DMS153 treated with DMSO at 0.1 percent for 48 hours (cell line): ENCODE data around the gene NCAM1.
"Not testable (repeated sequence)": the region's sequence is repeated elsewhere in the genome, so short reads cannot be mapped to it uniquely, and the experiment has no call there.

Experiments
- DNase-seq: peaks from one replicate; lab custom pipeline; 2025; ENCODE audit not compliant: unreplicated experiment; lab: John Stamatoyannopoulos, UW

NCAM1 gene

DNA sequence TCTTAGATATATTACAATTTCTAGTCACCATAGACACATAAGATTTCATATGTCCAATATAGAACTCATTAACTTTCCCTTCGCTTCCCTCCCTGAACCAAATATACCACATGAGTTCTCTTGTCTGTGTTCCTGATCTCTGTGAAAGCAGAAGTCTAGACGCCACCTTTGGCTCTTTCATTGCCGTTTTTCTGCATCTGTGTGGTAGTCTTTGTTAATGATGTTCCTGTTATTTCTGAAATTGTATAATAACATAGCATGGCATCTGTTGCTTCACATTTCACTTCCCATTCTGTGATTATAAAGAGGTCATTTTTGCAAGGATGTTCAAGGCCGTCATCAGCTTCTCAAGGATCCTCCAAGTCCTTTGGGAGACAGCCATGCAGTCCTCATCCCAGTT lies 58.5 kb downstream of the NCAM1 start:
- DNase-seq: no peak

DNA sequence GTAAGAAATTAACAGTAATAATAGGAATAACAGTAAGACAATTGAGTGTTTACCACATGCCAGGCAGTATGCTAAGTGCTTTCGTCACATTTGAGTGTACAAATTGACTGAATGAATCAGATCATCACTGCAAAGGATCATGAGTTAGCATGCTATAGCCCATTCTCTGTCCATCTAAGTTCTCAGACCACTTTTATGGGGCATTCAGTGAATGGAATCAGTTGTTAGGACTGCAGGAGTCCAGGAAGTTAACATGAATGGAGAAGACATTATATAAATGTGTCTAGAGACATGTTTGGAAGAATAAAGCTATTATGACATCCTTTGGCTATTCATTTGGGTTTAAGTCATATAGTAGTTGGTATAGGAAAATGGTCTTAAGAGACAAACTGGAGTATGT lies 59.9 kb downstream of the NCAM1 start:
- DNase-seq: no peak

DNA sequence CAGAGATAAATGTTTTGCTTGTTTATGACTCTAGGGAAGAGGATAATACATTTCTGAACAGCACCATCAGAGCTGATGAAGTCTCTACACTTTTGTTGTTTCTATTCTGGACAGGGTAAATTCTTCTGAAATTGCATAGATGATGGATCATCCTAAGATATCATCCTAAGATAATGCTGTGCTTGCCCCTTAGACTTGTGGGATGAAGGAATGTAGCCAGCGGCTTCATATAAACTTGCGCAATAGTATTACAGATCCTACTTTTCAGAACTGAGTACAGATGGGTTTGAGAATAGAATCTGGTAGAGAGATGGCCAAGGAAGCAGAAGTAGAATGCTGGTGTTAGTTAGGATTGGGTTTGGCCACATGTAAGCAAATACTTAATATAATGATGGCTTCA lies 61.0 kb downstream of the NCAM1 start:
- no peak for DNase-seq

DNA sequence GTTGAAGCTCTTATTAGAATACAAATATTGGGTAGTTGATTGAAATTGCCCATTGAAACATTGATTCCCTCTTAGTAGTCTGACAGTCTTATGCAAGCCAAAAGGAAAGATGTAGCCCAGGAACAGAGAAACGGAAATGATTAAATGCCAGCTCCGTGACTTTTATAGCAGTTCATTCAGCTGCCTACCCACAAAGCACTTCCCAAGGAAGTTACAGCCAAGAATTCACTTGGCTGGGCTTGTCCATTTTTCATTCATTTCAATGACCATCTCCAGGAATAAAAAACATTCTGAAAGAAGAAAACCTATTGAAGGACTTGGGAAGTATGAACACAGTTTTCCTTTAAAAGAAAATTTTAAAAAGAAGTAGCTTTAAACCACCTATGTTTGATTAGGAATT lies 62.0 kb downstream of the NCAM1 start:
- no peak for DNase-seq

DNA sequence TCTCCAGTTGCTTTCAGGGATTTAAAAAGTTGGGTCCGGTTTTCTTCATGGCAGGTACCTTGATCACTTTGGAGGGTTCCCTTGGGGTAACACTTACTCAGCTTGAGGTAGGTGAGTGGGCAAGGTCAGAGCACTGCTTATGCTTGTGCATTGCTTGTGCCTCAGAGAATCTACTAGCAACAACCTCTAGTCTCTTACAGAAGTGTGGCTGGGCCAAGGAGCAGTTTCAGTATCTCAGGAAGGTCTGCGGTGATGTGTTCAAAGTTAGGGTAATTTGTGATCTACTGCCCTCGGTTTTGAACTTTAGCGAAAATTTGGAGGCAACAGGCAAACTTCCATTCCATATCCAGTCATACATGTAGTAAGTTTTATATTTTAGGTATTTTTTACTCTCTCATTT lies 62.8 kb downstream of the NCAM1 start:
- no peak for DNase-seq

DNA sequence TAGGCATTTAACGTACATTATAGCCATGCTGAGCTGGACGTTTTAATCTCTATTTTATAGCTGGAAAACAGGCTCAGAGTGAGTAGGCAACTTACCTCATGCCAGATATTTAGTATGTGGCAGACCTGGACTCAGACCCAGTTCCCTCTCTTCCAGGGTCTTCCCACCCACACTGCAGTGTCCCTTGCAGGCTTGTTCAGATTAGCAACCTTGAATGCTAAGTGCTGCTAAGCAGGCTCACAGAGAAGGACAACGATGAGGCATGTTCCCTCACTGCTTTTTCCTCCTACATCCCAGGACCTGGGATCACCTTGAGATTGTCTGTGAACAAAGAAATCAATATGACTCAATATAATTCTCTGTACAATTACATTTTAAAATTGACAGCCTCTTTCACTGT lies 65.6 kb downstream of the NCAM1 start:
- no peak for DNase-seq

DNA sequence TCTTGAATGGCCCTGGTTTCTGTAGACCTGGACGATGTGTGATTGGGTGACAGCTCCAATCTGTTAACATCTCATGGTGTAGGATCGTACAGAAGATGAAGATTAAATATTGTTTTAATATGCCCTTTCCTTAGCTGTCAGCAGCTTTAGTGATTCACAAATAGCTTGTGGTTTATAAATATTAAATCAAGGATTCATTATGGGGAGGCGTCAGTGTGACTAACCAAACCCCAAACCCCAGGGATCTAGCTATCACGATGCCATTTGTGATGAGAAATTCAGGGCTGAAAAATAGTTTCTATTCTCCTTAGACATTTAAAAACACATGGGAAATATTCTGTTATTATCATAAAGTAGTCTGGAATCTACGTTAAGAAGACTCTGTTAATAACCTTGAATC lies 73.4 kb downstream of the NCAM1 start:
- no peak for DNase-seq

DNA sequence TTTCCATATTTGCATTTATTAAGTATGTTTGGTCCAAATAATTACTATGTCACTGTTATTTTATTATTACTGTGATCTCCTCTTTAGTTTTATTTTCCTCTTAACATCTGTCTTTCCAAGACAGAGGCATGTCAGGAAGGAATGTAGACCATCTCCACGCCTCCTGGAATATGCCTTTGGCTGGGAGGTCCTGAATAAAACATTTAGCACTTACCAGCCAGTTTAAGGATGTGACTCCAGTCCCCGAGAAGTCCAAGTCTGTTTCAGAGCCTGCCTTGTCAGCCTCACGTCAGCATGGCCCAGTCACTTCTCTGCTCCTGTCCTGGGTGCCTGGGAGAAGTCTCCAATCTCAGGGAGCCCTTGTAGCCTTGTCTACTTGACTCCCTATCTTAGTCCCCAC lies 74.5 kb downstream of the NCAM1 start:
- no peak for DNase-seq

DNA sequence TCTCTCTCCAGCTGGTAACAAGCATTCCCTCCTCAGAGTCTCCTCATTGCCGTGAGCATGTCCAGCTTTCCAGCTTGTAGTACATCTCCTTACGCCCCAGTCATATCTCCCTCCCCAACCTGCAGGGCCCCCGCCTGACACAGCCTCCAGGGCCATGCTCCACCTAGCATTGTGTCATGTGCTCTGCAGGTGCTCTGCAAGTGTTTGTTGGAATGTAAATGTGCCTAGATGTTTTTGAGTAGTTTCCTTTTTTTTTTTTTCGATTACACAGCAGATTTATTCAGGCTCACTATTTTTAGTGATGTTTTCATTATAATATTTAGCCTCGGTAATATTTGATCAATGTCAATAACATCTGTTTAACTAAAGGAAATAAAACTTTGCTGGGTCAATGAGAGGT lies 82.5 kb downstream of the NCAM1 start:
- DNase-seq: no peak

DNA sequence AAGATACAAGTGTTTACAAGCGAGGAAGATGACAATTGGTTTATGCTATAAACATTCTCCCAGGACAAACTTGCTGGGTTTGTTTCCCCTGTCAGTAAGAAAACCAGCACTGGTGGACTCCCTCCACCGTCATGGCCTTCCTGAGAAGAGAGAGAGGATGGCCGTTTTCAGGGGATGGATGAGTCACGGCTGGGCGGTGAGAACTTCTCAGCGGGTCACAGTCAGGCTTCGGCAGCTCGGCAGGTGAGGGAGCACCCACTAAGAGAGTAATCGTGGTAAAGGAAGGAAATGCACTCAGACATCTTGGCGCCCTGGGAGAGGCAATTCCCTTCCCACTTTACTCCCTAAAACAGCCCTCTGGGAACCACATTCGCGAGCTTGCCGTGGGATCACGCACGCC lies 83.9 kb downstream of the NCAM1 start:
- DNase-seq: no peak

DNA sequence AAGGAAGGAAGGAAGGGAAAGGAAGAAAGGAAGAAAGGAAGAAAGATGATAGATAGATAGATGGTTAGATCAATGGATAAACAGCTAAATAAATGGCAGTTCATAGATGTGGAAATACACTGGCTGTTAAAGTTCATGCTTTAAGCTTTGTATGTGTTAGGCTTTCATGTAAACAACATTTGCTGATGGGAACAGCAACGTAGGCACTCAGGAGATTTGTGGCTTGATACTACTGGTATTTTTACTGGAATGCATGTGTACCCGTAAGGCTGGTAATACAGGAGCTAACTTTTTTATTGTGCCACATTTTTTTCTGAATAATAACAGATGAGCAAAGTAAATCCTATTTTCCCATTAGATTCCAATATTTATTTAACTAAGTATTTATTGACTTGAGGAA lies 85.6 kb downstream of the NCAM1 start:
- no peak for DNase-seq

DNA sequence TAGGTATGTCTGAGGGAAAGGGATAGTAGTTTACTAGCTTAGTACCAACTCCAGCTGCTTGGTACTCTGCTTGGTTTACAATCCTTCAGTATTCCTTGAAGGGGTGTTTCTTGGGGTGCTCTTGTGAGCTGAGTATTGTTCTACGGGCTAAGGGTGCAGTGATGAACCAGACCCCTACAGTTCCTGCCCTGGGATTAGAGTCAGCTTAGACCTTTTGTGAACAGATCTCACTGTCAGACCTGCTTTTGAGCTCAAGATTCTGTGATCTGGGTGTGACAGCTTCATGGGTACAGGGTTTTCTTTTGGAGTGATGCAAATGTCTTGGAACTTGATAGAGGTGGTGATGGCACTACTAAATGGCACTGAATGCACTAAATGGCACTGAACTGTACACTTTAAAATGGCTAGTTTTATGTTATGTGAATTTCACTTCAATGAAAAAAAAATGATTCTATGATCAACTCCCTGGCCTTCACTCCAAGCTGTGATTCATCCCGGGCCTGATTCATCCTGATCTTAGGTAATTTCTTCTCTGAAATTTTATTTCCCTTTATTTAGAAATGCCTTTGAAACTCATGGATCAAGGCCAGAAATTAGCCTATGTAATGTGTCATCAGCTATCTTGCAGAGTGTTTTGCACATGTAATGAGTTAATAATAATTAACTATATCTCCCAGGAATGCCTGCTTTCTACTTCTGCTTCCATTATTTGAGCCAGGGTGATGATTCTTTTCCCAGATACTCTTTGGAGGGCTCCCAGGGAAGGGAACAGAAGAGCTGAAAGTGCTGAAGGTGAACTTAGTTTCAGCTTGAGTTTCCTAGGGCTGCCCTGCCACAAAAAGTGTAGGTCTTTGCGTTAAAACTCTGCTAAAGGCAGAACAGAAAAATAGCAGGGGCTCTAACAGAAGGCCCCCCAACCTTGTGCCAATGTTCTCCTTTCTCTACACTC lies 87.9 kb downstream of the NCAM1 start:
- no peak for DNase-seq

DNA sequence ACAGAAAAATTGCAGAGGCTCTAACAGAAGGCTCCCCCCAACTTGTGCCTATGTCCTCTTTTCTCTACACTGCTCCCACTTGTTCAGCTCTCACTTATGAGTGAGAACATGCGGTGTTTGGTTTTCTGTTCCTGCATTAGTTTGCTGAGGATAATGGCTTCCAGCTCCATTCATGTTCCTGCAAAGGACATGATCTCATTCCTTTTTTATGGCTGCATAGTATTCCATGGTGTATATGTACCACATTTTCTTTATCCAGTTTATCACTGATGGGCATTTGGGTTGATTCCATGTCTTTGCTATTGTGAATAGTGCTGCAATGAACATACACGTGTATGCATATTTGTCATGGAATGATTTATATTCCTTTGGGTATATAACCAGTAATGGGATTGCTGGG lies 91.8 kb downstream of the NCAM1 start:
- not testable (repeated sequence) for DNase-seq

DNA sequence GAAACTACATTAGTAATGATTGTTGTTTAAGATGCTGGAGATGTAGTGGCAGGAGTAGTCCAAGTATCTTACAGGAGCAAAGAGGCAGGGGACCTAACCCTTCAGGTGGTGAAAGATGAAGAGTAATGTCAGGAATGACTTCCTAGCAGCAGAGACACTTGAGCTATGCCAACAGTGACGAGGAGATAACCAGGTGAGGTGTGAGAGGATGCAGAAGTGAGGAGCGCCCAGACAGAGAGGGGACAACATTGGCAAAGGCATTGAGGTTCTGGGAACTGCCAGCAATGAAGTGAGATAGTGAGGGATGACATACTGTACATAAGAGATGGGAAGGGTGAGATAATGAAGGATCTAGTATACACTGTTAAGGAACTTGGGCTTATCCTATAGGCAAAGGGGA lies 95.8 kb downstream of the NCAM1 start:
- no peak for DNase-seq

DNA sequence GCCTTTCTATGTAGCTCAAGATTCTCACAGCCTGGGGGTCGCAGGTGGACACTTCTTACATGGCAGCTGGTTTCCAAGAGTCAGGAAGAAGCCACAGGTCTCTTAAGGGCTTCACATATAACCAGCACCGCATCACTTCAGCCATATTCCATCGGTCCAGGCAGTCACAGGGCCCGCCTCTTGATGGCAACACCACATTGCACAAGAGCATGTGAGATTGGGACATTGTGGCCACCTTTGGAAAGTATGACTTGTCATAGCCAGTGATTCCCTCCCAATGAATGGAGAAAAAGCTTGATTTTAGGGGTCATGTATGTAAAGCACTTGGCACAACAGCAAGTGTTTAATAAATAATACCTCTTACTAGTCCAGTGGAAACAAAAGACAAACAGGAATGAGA lies 98.3 kb downstream of the NCAM1 start:
- no peak for DNase-seq

DNA sequence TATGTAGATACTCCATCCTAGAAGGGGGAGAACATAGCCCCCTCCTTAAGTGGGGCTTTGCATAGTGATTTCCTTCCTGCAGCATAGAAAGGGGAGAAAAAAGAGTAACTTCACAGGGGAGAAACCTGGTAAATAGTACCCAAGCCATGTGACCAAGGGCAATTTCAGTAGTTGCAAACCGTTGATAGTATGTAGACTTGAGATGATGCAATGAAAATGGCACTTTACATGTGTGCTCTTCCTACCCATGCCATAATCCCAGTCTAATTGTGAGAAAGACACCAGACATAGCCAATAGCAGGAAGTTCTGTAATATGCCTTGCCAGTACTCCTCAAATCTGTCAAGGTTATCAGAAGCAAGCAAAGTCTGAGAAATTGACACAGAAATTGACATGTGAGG lies 104.1 kb downstream of the NCAM1 start:
- no peak for DNase-seq

DNA sequence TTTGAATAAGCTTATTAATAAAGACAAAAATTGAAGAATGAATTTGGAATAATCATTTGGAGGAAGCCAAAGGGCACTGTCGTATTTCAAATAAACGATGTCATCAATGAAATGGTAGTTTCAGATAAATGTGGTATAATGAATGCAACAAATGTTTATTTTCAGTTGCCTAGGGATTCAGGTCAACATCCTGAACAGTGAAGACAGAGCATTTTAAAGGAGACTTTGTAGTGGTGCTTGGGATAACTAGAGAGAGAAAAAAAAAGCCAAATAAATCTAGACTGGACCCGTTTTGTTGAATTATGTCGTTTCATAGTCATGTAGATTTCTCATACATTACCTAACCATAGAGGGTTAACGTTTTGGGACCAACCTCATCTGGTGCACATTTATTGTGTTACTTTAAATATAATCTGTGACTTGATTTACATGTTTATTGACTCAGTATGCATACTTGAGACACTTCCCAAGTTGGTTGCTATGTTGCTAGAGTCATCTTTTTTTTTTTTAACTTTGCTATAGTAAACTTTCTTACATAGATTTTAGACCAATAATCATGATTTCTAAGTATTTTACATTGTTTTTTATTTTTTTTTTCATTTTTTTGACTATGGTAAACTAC lies 111.1 kb downstream of the NCAM1 start:
- DNase-seq: no peak

DNA sequence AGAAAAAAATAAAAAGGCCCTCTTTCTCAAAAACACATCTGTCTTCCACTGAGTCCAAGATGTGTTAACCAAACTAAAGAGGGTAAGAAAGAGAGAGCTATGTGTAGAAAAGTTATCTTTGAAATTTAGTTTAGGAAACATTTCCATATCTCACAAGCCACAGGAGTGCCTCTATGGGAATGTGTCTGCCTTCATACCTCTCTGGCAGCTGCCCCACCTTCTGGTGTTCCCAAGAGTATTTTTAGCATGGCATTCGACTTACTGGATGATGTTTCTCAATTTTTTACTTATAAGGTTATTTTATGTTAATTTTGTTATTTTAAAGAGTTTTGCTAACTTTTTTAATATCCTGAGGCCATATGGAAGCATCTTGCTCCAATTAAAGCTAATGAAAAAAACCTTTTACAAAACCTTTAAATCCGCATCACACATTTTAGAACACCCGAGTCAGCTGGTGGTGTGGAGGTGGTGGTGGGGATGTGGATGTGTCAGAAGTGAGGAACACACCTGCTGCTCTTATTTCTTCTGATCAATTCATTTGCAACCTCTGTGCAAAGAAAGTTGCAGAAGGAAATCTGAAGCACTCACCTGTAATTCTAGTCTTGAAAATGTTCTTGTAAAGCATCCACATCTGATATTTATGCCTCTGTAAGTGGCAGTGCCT lies 112.2 kb downstream of the NCAM1 start:
- DNase-seq: no peak

DNA sequence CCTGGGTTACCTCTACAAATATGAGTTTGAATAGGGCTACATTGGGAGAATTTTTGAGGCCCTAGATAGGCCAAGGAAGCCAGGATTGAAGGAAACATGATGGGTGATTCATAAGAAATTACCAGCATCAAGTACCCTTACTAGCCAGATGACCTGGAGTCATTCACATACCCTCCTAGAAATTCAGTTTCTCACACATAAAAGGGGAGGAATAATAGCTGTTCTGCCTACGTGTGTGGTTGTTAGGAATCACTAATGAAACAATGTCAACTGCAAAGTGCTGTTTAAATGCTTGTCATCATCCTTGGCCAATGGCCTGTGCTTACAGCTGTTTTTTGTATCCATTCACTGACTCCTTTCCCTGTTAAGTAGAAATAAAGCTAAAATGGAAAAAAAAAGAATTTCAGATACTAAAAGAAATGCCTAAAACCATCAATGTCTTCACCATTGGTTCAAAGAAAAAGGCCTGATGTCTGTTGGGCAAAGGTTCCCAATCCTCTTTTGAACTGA lies 114.4 kb downstream of the NCAM1 start:
- no peak for DNase-seq

DNA sequence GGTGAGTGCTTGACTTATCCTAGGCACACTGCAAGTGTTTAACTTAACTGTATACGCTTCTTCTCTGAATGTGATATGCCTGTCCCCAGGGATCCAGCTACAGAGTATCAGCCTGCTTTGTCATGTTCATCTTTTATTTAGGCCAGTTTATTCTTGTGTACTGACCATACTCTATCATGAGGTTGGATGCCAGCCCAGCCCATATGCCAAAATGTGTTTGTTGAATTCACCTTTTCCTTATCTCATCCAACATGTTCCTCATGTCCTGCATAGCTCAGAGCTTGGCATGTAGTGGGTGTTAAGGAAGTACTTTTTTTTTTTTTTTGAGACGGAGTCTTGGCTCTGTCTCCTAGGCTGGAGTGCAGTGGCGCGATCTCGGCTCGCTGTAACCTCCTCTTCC lies 116.2 kb downstream of the NCAM1 start:
- DNase-seq: no peak

DNA sequence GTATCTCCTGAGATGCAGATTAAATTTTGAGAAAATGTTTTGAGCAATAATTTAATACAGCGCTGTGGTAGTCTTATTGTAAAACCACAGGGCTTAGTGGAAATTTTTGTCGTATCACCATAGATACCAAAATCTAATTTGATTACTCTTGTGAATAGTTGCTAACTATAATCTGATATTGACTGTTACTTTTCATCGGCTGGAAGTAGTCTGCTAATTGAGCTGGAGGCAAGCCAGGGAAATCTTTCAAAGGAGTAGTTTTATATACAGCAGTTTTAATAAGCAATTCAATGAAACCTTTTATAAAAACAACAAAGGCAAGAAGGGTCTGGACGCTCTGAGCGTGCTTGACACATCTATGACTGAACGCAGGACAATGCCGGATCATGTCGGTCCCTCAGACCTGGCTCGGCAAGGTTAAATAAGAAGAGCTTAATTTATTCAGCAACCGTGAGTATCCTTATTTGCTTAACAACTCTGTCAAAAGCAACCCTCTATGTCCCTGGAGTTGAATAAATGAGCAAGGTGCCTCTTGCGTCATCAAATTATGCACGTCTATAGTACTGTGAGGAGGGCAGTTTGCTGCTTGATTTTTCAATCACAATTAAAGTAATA lies 121.2 kb downstream of the NCAM1 start:
- peak; percentile 69 for DNase-seq
